GM19324 (cell line): ENCODE data around the gene MYO1B.

Experiments used
- ATAC-seq: cut with Tn5 transposase; IDR thresholded peaks from one replicate; pipeline ENCODE4 v1.9.1; 2021; ENCODE audit warnings: mild to moderate bottlenecking, moderate library complexity; ENCODE audit not compliant: unreplicated experiment, low FRiP score

MYO1B gene

GRCh38 chr2:191318037-191318728 is 73.0 kb downstream of the MYO1B start:
- no peak for ATAC-seq

- no peak for ATAC-seq
Measured at GRCh38 chr2:191318729-191319078, 73.5 kb downstream of the MYO1B start.

GRCh38 chr2:191319186-191319585 is 74.0 kb downstream of the MYO1B start:
- ATAC-seq: no peak

- ATAC-seq: no peak
Measured at GRCh38 chr2:191320881-191321280, 75.7 kb downstream of the MYO1B start.

GRCh38 chr2:191321861-191322662 is 76.9 kb downstream of the MYO1B start:
- ATAC-seq: no peak

GRCh38 chr2:191322828-191323506 is 77.8 kb downstream of the MYO1B start:
- ATAC-seq: no peak

- no peak for ATAC-seq
Measured at GRCh38 chr2:191325651-191326365, 80.6 kb downstream of the MYO1B start.

GRCh38 chr2:191327484-191327883 is 82.3 kb downstream of the MYO1B start:
- ATAC-seq: no peak

- ATAC-seq: no peak
Measured at GRCh38 chr2:191328150-191328809, 83.1 kb downstream of the MYO1B start.

- ATAC-seq: no peak
Measured at GRCh38 chr2:191329841-191330240, 84.6 kb downstream of the MYO1B start.

- ATAC-seq: no peak
Measured at GRCh38 chr2:191333911-191334357, 88.7 kb downstream of the MYO1B start.

GRCh38 chr2:191335875-191336464 is 90.8 kb downstream of the MYO1B start:
- no peak for ATAC-seq

- ATAC-seq: no peak
Measured at GRCh38 chr2:191341436-191341835, 96.2 kb downstream of the MYO1B start.

GRCh38 chr2:191343796-191344338 is 98.7 kb downstream of the MYO1B start:
- ATAC-seq: no peak

- ATAC-seq: no peak
Measured at GRCh38 chr2:191345788-191346187, 100.6 kb downstream of the MYO1B start.

GRCh38 chr2:191347154-191347553 is 102.0 kb downstream of the MYO1B start:
- ATAC-seq: no peak

GRCh38 chr2:191347881-191348280 is 102.7 kb downstream of the MYO1B start:
- no peak for ATAC-seq

- no peak for ATAC-seq
Measured at GRCh38 chr2:191349990-191350389, 104.8 kb downstream of the MYO1B start.

GRCh38 chr2:191350826-191351225 is 105.6 kb downstream of the MYO1B start:
- no peak for ATAC-seq

- ATAC-seq: no peak
Measured at GRCh38 chr2:191351298-191351697, 106.1 kb downstream of the MYO1B start.
